Caco-2 (cell line): ENCODE results near the gene DGKE. TPM values are rescaled to one million over a fixed set of nuclear protein-coding genes. Genes with fewer than 3 reads are reported as not detected.

Source experiments
- BruUV-seq: library from RNA; stranded (reverse); fragments of 400-500 nt; replicated peaks from 2 replicates; lab custom pipeline; 2021; lab: Mats Ljungman, UMichigan
- CTCF ChIA-PET: fragments of 300-600 bp; sonication (Branson Sonifier 250); formaldehyde crosslinking; loops from one replicate; lab custom pipeline; 2022; ENCODE audit warnings: antibody characterized with exemption; lab: Charles Lee
- POLR2A ChIA-PET: fragments of 300-600 bp; sonication (Branson Sonifier 250); formaldehyde crosslinking; loops from one replicate; lab custom pipeline; 2022; ENCODE audit warnings: antibody characterized with exemption; lab: Charles Lee
- DNase-seq, 2 experiments: peaks; one replicate each; pipeline versions ENCODE4 v3.0.0 to v3.0.0-alpha.2; 2020 to 2022
- H3K27me3 ChIP-seq: replicated peaks from 2 replicates; pipeline ENCODE4 v1.6.0; 2011; ENCODE audit warnings: low read length; ENCODE audit not compliant: control insufficient read depth, insufficient read depth
- H3K36me3 ChIP-seq: 2 replicates; pipeline ENCODE4 v1.5.1; 2011; ENCODE audit warnings: low read length; ENCODE audit not compliant: control insufficient read depth, insufficient read depth
- H3K4me1 ChIP-seq: fragments of 250-450 bp; sonication (Bioruptor Pico); 2 replicates; pipeline ENCODE4 v1.5.1; 2020; ENCODE audit warnings: mild to moderate bottlenecking
- H3K4me3 ChIP-seq: 2 replicates; pipeline ENCODE4 v1.5.1; 2011; ENCODE audit warnings: low read depth, mild to moderate bottlenecking, control low read depth, low read length
- H3K9me3 ChIP-seq: fragments of 250-450 bp; sonication (Bioruptor Pico); 2 replicates; pipeline ENCODE4 v1.5.1; 2020; ENCODE audit warnings: mild to moderate bottlenecking, moderate library complexity
- H3K27ac Mint-ChIP-seq: one replicate; pipeline ENCODE4 v1.8.0; 2022; ENCODE audit warnings: mixed read lengths; ENCODE audit not compliant: unreplicated experiment
- H3K27me3 Mint-ChIP-seq: one replicate; pipeline ENCODE4 v1.8.0; 2022; ENCODE audit warnings: mixed read lengths; ENCODE audit not compliant: insufficient read depth, unreplicated experiment
- H3K36me3 Mint-ChIP-seq: one replicate; pipeline ENCODE4 v1.8.0; 2022; ENCODE audit warnings: mild to moderate bottlenecking, mixed read lengths; ENCODE audit not compliant: insufficient read depth, unreplicated experiment
- H3K4me1 Mint-ChIP-seq: one replicate; pipeline ENCODE4 v1.8.0; 2022; ENCODE audit warnings: low read depth, mixed read lengths; ENCODE audit not compliant: unreplicated experiment
- H3K4me3 Mint-ChIP-seq: one replicate; pipeline ENCODE4 v1.8.0; 2022; ENCODE audit warnings: mild to moderate bottlenecking, moderate library complexity, mixed read lengths; ENCODE audit not compliant: unreplicated experiment
- H3K9me3 Mint-ChIP-seq: one replicate; pipeline ENCODE4 v1.8.0; 2022; ENCODE audit warnings: mixed read lengths; ENCODE audit not compliant: unreplicated experiment
- CTCF ChIP-seq, 2 experiments: fragments of 200-600 bp in 1 of 2; IDR thresholded peaks; 1 replicate in 1 of 2; 2 replicates in 1 of 2; pipeline versions ENCODE4 v1.5.1 to v1.8.0; 2011 to 2022; ENCODE audit warnings: antibody characterized with exemption in 1 of 2, control low read depth in 1 of 2, inconsistent platforms in 1 of 2, low read depth in 1 of 2, low read length in 1 of 2, mild to moderate bottlenecking in 1 of 2, moderate library complexity in 1 of 2; ENCODE audit not compliant: insufficient read depth in 1 of 2, severe bottlenecking in 1 of 2, unreplicated experiment in 1 of 2
- intact Hi-C: fragments of 100-400 bp; cut with micrococcal nuclease; formaldehyde crosslinking; loops from one replicate; pipeline ENCODE4 v1.10.0; 2022; ENCODE audit not compliant: unreplicated experiment
- total RNA-seq: library from RNA; stranded (reverse); gene quantifications from 2 replicates; pipeline ENCODE4 v1.2.3, GENCODE V29; 2022

The DGKE gene
- total RNA-seq, 1 experiment from 2014 or later: 15.5 TPM

- Mint-ChIP-seq H3K9me3 (no peaks in the 10 kb centered on the region), H3K27ac (no peak overlapping the region), H3K4me3 (no peak overlapping the region), H3K27me3 (no peaks in the 10 kb centered on the region), H3K36me3 (peaks cover 13% of the 10 kb centered on the region), H3K4me1 (no peaks in the 10 kb centered on the region)
- H3K4me1 ChIP-seq: 0 out of 2 replicates have a peak, but pooled peaks cover 6% of the 10 kb centered on the region
- no peak for DNase-seq
- ChIA-PET POLR2A (no interaction called here), CTCF (no interaction called here)
- TF ChIP-seq CTCF (IDR thresholded peaks at IDR 0.05; ENCODE audit: insufficient read depth in 1 of 2, low read depth in 1 of 2, low read length in 1 of 2, severe bottlenecking in 1 of 2, unreplicated experiment in 1 of 2): peak in 1 of 2 experiments; percentile 17
- H3K27me3 ChIP-seq: no peaks in the 10 kb centered on the region
- BruUV-seq: no TSS peak
- H3K36me3 ChIP-seq: no peaks in the 10 kb centered on the region
- intact Hi-C loops: loop anchor here (1.0 to 5.0 kb wide), 2 partner anchors 47 to 76 kb away; no protein-coding TSS in a partner anchor
- no peak overlapping the region for H3K4me3 ChIP-seq
- no peaks in the 10 kb centered on the region for H3K9me3 ChIP-seq
Observed at GRCh38 chr17:56866496-56866895, 32.5 kb downstream of the DGKE start.

GRCh38 chr17:56867948-56868376 lies 34.0 kb downstream of the DGKE start:
- CTCF ChIA-PET: no interaction called here
- POLR2A ChIA-PET: interaction anchor here (0.8 kb wide), 1 partner anchor 46 kb away, joined by 4 read pairs; the partner anchor contains the start of gene TRIM25
- Mint-ChIP-seq H3K27me3 (no peaks in the 10 kb centered on the region), H3K9me3 (no peaks in the 10 kb centered on the region), H3K4me3 (no peak overlapping the region), H3K27ac (no peak overlapping the region), H3K36me3 (peaks cover 5% of the 10 kb centered on the region), H3K4me1 (no peaks in the 10 kb centered on the region)
- Histone ChIP-seq H3K4me3 (no peak overlapping the region), H3K4me1 (0 out of 2 replicates have a peak, but pooled peaks cover 6% of the 10 kb centered on the region), H3K36me3 (no peaks in the 10 kb centered on the region), H3K9me3 (no peaks in the 10 kb centered on the region), H3K27me3 (no peaks in the 10 kb centered on the region)
- no peak for TF ChIP-seq CTCF (IDR thresholded peaks at IDR 0.05; ENCODE audit: insufficient read depth in 1 of 2, low read depth in 1 of 2, low read length in 1 of 2, severe bottlenecking in 1 of 2, unreplicated experiment in 1 of 2)
- intact Hi-C loops: loop anchor here (5.0 kb wide), 1 partner anchor 74 kb away; no protein-coding TSS in a partner anchor
- no TSS peak for BruUV-seq
- no peak for DNase-seq

- Mint-ChIP-seq H3K27me3 (no peaks in the 10 kb centered on the region), H3K27ac (no peak overlapping the region), H3K4me1 (no peaks in the 10 kb centered on the region), H3K36me3 (peaks cover 5% of the 10 kb centered on the region), H3K9me3 (no peaks in the 10 kb centered on the region), H3K4me3 (no peak overlapping the region)
- TF ChIP-seq CTCF (IDR thresholded peaks at IDR 0.05; ENCODE audit: insufficient read depth in 1 of 2, low read depth in 1 of 2, low read length in 1 of 2, severe bottlenecking in 1 of 2, unreplicated experiment in 1 of 2): no peak
- no peak for DNase-seq
- H3K9me3 ChIP-seq: no peaks in the 10 kb centered on the region
- BruUV-seq: no TSS peak
- intact Hi-C loops: loop anchor here (5.0 kb wide), 1 partner anchor 74 kb away; no protein-coding TSS in a partner anchor
- no peaks in the 10 kb centered on the region for H3K36me3 ChIP-seq
- POLR2A ChIA-PET: no interaction called here
- H3K4me1 ChIP-seq: 0 out of 2 replicates have a peak, but pooled peaks cover 6% of the 10 kb centered on the region
- H3K27me3 ChIP-seq: no peaks in the 10 kb centered on the region
- H3K4me3 ChIP-seq: no peak overlapping the region
- CTCF ChIA-PET: no interaction called here
Observed at GRCh38 chr17:56868716-56869115, 34.8 kb downstream of the DGKE start.
